A549 (cell line): ENCODE results near the gene ACTN1. TPM values are rescaled to one million over a fixed set of nuclear protein-coding genes. Genes with fewer than 3 reads are reported as not detected.
A peak's percentile ranks its signal among the peaks of the same experiment; 100 is the strongest.

ENCODE experiments used
- ATAC-seq, 2 experiments: fragments of 200-7000 bp in 1 of 2; fragments of >200 bp in 1 of 2; cut with Nextera tagmentation in 1 of 2; cut with Tn5 transposase in 1 of 2; 3 replicates each; pipeline versions ENCODE4 v1.8.0 to v1.9.1; 2018 to 2020; ENCODE audit warnings: mild to moderate bottlenecking in 1 of 2, moderate library complexity in 1 of 2
- CTCF ChIA-PET: fragments of 300-600 bp; sonication (Branson Sonifier 250); formaldehyde crosslinking; extraction: SDS; loops from one replicate; lab custom pipeline; 2021; ENCODE audit warnings: antibody characterized with exemption, inconsistent platforms; lab: Yijun Ruan, JAX
- POLR2A ChIA-PET: fragments of 350-600 bp; formaldehyde crosslinking; extraction: SDS; loops from one replicate; lab custom pipeline; 2021; ENCODE audit warnings: antibody characterized with exemption, inconsistent platforms; lab: Yijun Ruan, JAX
- DNase-seq, 2 experiments: peaks; one replicate each; pipeline versions ENCODE4 v3.0.0 to v3.0.0-alpha.2; 2011 to 2016; ENCODE audit warnings: low read depth in 1 of 2, low spot score in 1 of 2
- FAIRE-seq: peaks from 2 replicates; lab custom pipeline; 2011; peaks lifted over from hg19 to GRCh38; lab: Jason Lieb, UNC
- H3K27ac ChIP-seq, 2 experiments: fragments of >200 bp; sonication (Bioruptor Twin); formaldehyde crosslinking; 3 replicates each; pipeline ENCODE4 v1.5.1; 2016 to 2017
- H3K4me1 ChIP-seq: fragments of >200 bp; sonication (Bioruptor Twin); formaldehyde crosslinking; 3 replicates; pipeline ENCODE4 v1.6.1; 2016
- H3K4me2 ChIP-seq: fragments of >200 bp; sonication (Bioruptor Twin); formaldehyde crosslinking; 3 replicates; pipeline ENCODE4 v1.6.1; 2016
- H3K4me3 ChIP-seq: fragments of >200 bp; sonication (Bioruptor Twin); formaldehyde crosslinking; 3 replicates; pipeline ENCODE4 v1.5.1; 2016
- H3K9me3 ChIP-seq: fragments of >200 bp; sonication (Bioruptor Twin); formaldehyde crosslinking; 3 replicates; pipeline ENCODE4 v1.6.1; 2016
- CBX8 ChIP-seq: fragments of 200-600 bp; sonication (generic); IDR thresholded peaks from 2 replicates; pipeline ENCODE4 v1.6.1; 2016
- CHD4 ChIP-seq: fragments of 200-600 bp; sonication (generic); IDR thresholded peaks from 2 replicates; pipeline ENCODE4 v1.6.1; 2016; ENCODE audit warnings: antibody characterized with exemption, mild to moderate bottlenecking, borderline replicate concordance
- CTCF ChIP-seq: fragments of >200 bp; sonication (Bioruptor Twin); formaldehyde crosslinking; IDR thresholded peaks from 3 replicates; pipeline ENCODE4 v1.5.1; 2016
- EHF ChIP-seq: fragments of 250-450 bp; sonication (Bioruptor Pico); IDR thresholded peaks from 2 replicates; pipeline ENCODE4 v1.5.0; 2020; ENCODE audit warnings: mild to moderate bottlenecking
- ELK1 ChIP-seq: fragments of 150-350 bp; IDR thresholded peaks from 2 replicates; pipeline ENCODE4 v1.6.1; 2014; ENCODE audit warnings: low read depth, mild to moderate bottlenecking, low read length
- EP300 ChIP-seq, 2 experiments: fragments of >200 bp; sonication (Bioruptor Twin); formaldehyde crosslinking; IDR thresholded peaks; 2 replicates in 1 of 2; 3 replicates in 1 of 2; pipeline ENCODE4 v1.6.1; 2016 to 2017
- FOSB ChIP-seq: fragments of 250-450 bp; sonication (Bioruptor Pico); IDR thresholded peaks from 2 replicates; pipeline ENCODE4 v1.5.0; 2020; ENCODE audit warnings: mild to moderate bottlenecking, moderate library complexity
- HMGXB4 ChIP-seq: fragments of 250-450 bp; sonication (Bioruptor Pico); IDR thresholded peaks from 2 replicates; pipeline ENCODE4 v1.5.0; 2021; ENCODE audit warnings: mild to moderate bottlenecking, moderate library complexity, borderline replicate concordance
- HOXB13 ChIP-seq: fragments of 250-450 bp; sonication (Bioruptor Pico); IDR thresholded peaks from 2 replicates; pipeline ENCODE4 v1.5.0; 2020; ENCODE audit warnings: low read depth, mild to moderate bottlenecking, moderate library complexity
- HOXB5 ChIP-seq: fragments of 250-450 bp; sonication (Bioruptor Pico); IDR thresholded peaks from 2 replicates; pipeline ENCODE4 v1.5.0; 2020; ENCODE audit warnings: mild to moderate bottlenecking, moderate library complexity
- JUNB ChIP-seq: fragments of >200 bp; sonication (Bioruptor Twin); formaldehyde crosslinking; IDR thresholded peaks from 2 replicates; pipeline ENCODE4 v1.6.1; 2016
- MAFK ChIP-seq: fragments of 450-650 bp; IDR thresholded peaks from 2 replicates; pipeline ENCODE4 v1.6.1; 2014; ENCODE audit not compliant: partially characterized antibody
- NFE2L2 ChIP-seq: fragments of 150-350 bp; conservative IDR thresholded peaks from 2 replicates; pipeline ENCODE4 v1.6.1; 2014; ENCODE audit warnings: low read length
- NR3C1 ChIP-seq: fragments of >200 bp; sonication (Bioruptor Twin); formaldehyde crosslinking; IDR thresholded peaks from 3 replicates; pipeline ENCODE4 v1.6.1; 2017
- RCOR1 ChIP-seq: fragments of 150-350 bp; IDR thresholded peaks from 2 replicates; pipeline ENCODE4 v1.6.1; 2014; ENCODE audit warnings: antibody characterized with exemption, low read length, low read depth
- RFX5 ChIP-seq: fragments of 450-650 bp; IDR thresholded peaks from 2 replicates; pipeline ENCODE4 v1.7.1; 2014; ENCODE audit warnings: antibody characterized with exemption, mild to moderate bottlenecking, moderate library complexity
- WGBS: methylation state at CpG from one replicate; pipeline ENCODE4 v1.1.6; 2017; ENCODE audit errors: missing lambda C conversion rate; 5-methylcytosine and 5-hydroxymethylcytosine counted together
- polyA plus RNA-seq, 4 experiments: library from polyadenylated mRNA; depleted of rRNA in 3 of 4; stranded (reverse); fragments of >200 nt; fragmentation: RNase III in 1 of 4; extraction: RNeasy Plus Mini Kit Qiagen cat#74134 plus additional on column Dnase treatment in 1 of 4; gene quantifications; 2 replicates in 3 of 4; 3 replicates in 1 of 4; pipeline ENCODE4 v1.2.3, GENCODE V29; 2011 to 2017

The ACTN1 gene
- polyA plus RNA-seq, 2 of the 4 experiments (the other 2 are of a cell fraction) = 208 to 245 TPM

- FAIRE-seq = no peak
- Histone ChIP-seq H3K4me1 (0 out of 3 replicates have a peak, but pooled peaks cover 4% of the 10 kb centered on the region), H3K27ac (no peak overlapping the region), H3K4me2 (no peak overlapping the region), H3K4me3 (no peak overlapping the region), H3K9me3 (no peaks in the 10 kb centered on the region)
- ChIA-PET CTCF (interaction anchor here (1.0 to 13.2 kb wide), 11 partner anchors 9 to 233 kb away, joined by 3 to 110 read pairs (median 5); no protein-coding TSS in a partner anchor), POLR2A (no interaction called here)
- 85% methylated on average over 9 of the region's 9 CpGs for WGBS
- TF ChIP-seq ELK1 (no peak), CTCF (peak; percentile 19; the same call in 1 of the 3 replicates)
- ATAC-seq = peak in 1 of 2 experiments; percentile 40; a peak in 2 of 6 replicates
- no peak for DNase-seq
These were observed 83.0 kb downstream of the ACTN1 start for GRCh38 chr14:68896132-68896531.

- no peak overlapping the region for H3K4me3 ChIP-seq
- ATAC-seq = no peak
- 93% methylated on average over 14 of the region's 14 CpGs for WGBS
- CTCF ChIA-PET = interaction anchor here (0.9 to 13.2 kb wide), 9 partner anchors 10 to 234 kb away, joined by 4 to 110 read pairs (median 5); no protein-coding TSS in a partner anchor
- TF ChIP-seq HOXB5 (CRISPR knock-in tag) (no peak), EP300 (IDR thresholded peaks at IDR 0.05) (no peak), CBX8 (no peak), RCOR1 (no peak), CHD4 (no peak), FOSB (CRISPR knock-in tag) (no peak)
- TF ChIP-seq, all 56 proteins: peak for 0
- no peak overlapping the region for H3K4me2 ChIP-seq
- FAIRE-seq = no peak
- DNase-seq = no peak
- no peaks in the 10 kb centered on the region for H3K4me1 ChIP-seq
- no peaks in the 10 kb centered on the region for H3K9me3 ChIP-seq
- POLR2A ChIA-PET = no interaction called here
- no peak overlapping the region for H3K27ac ChIP-seq
These were observed 84.0 kb downstream of the ACTN1 start for GRCh38 chr14:68894802-68895703.

GRCh38 chr14:68894123-68894522 is 85.0 kb downstream of the ACTN1 start:
- no peak for FAIRE-seq
- Histone ChIP-seq H3K4me2 (no peak overlapping the region), H3K4me3 (no peak overlapping the region), H3K4me1 (no peaks in the 10 kb centered on the region), H3K9me3 (no peaks in the 10 kb centered on the region), H3K27ac (no peak overlapping the region)
- no peak for DNase-seq
- ChIA-PET POLR2A (no interaction called here), CTCF (interaction anchor here (0.5 to 13.2 kb wide), 4 partner anchors 15 to 213 kb away, joined by 3 to 110 read pairs (median 4); no protein-coding TSS in a partner anchor)
- ATAC-seq = no peak
- 90% methylated on average over 6 of the region's 6 CpGs for WGBS
- TF ChIP-seq JUNB (no peak), HOXB13 (CRISPR knock-in tag) (no peak), MAFK (no peak), EHF (CRISPR knock-in tag) (no peak), HMGXB4 (CRISPR knock-in tag) (no peak), NR3C1 (no peak), NFE2L2 (no peak), CTCF (no peak), RFX5 (no peak)
